ENCODE measurements around the gene HYAL3. TPM values are rescaled to one million over a fixed set of nuclear protein-coding genes. Genes with fewer than 3 reads are reported as not detected.
A peak's percentile ranks its signal among the peaks of the same experiment; 100 is the strongest.

The HYAL3 gene
- polyA plus RNA-seq, 3 donors: 3.4 to 5.8 (median 4.9) TPM

- Histone ChIP-seq H3K4me3 (replicated peaks in 1 of 3; ENCODE audit: low read depth in 2 of 3, low read length in 3 of 3) (no peak overlapping the region), H4K20me1 (ENCODE audit: insufficient read depth, low read length) (peaks cover 96% of the 10 kb centered on the region), H3K27me3 (ENCODE audit: control insufficient read depth in 2 of 2, insufficient read depth in 2 of 2, low read length in 2 of 2) (no peaks in the 10 kb centered on the region), H3K4me2 (replicated peaks; ENCODE audit: extremely low read depth, low read length, poor library complexity, severe bottlenecking) (no peak overlapping the region), H2AFZ (ENCODE audit: insufficient read depth, low read depth, low read length, poor library complexity, severe bottlenecking) (no peak overlapping the region), H3K27ac (ENCODE audit: low read depth in 1 of 2, low read length in 2 of 2) (peak overlapping the region; percentile 8 to 53), H3K4me1 (ENCODE audit: control insufficient read depth in 1 of 2, insufficient read depth in 2 of 2, low read length in 2 of 2) (peaks cover 47 to 67% of the 10 kb centered on the region in 2 donors), H3K9me3 (replicated peaks in 1 of 2; ENCODE audit: control insufficient read depth in 1 of 2, insufficient read depth in 1 of 2, low read length in 2 of 2) (peaks cover 0 to 10% of the 10 kb centered on the region in 2 donors), H3K9ac (ENCODE audit: insufficient read depth, low read length, poor library complexity, severe bottlenecking) (no peak overlapping the region), H3K36me3 (replicated peaks in 1 of 2; ENCODE audit: control insufficient read depth in 1 of 2, insufficient read depth in 2 of 2, low read length in 2 of 2) (peaks cover 63 to 74% of the 10 kb centered on the region in 2 donors), H3K79me2 (ENCODE audit: insufficient read depth, low read length) (peaks cover 52% of the 10 kb centered on the region)
- Mint-ChIP-seq H3K4me3 (no peak overlapping the region), H3K36me3 (peaks cover 61 to 75% of the 10 kb centered on the region in 2 donors), H3K9me3 (peaks cover 0 to 10% (median 4%) of the 10 kb centered on the region in 7 donors), H3K27me3 (ENCODE audit: low read depth in 3 of 3) (peaks cover 0 to 3% (median 0%) of the 10 kb centered on the region in 3 donors), H3K27ac (peak overlapping the region; percentile 70 to 95 (median 80)), H3K4me1 (peaks cover 35% of the 10 kb centered on the region)
- 97% methylated on average over 18 of the region's 20 CpGs for WGBS (ENCODE audit: insufficient coverage)
- intact Hi-C loops (cut with micrococcal nuclease): no loop called here
- peak; percentile 51 for TF ChIP-seq CTCF (IDR thresholded peaks at IDR 0.05)
- peak in 1 of 3 donors; percentile 33 for DNase-seq
Observed at GRCh38 chr3:50256978-50257890, 42.0 kb downstream of the HYAL3 start.

DNA sequence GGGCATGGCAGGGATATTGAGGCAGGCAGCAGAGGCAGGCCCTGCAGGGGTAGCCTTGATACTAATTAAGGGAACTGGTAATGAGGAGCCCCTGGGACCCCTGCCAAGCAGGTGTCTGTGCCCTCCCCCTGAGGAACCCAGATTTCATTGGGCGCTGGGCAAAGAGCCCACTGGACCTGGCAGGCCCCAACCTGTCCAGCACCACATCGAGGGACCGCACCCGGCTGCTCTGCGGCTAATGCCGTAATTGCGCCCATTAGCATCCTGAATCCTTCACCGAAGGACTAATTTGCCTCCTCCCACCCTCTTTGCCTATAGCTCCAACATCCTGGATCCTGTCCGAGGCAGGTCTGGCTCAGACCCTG, 44.0 kb downstream of the HYAL3 start:
- Histone ChIP-seq H3K9ac (ENCODE audit: insufficient read depth, low read length, poor library complexity, severe bottlenecking) (no peak overlapping the region), H3K27ac (ENCODE audit: low read depth in 1 of 2, low read length in 2 of 2) (peak overlapping the region; percentile 87 to 100), H3K27me3 (ENCODE audit: control insufficient read depth in 2 of 2, insufficient read depth in 2 of 2, low read length in 2 of 2) (no peaks in the 10 kb centered on the region), H3K4me1 (ENCODE audit: control insufficient read depth in 1 of 2, insufficient read depth in 2 of 2, low read length in 2 of 2) (peaks cover 53 to 70% of the 10 kb centered on the region in 2 donors), H3K4me3 (replicated peaks in 1 of 3; ENCODE audit: low read depth in 2 of 3, low read length in 3 of 3) (peak overlapping the region in 1 of 3 experiments; percentile 15), H2AFZ (ENCODE audit: insufficient read depth, low read depth, low read length, poor library complexity, severe bottlenecking) (no peak overlapping the region), H3K4me2 (replicated peaks; ENCODE audit: extremely low read depth, low read length, poor library complexity, severe bottlenecking) (peak overlapping the region; percentile 38), H4K20me1 (ENCODE audit: insufficient read depth, low read length) (peaks cover 99% of the 10 kb centered on the region), H3K36me3 (replicated peaks in 1 of 2; ENCODE audit: control insufficient read depth in 1 of 2, insufficient read depth in 2 of 2, low read length in 2 of 2) (peaks cover 79 to 94% of the 10 kb centered on the region in 2 donors), H3K79me2 (ENCODE audit: insufficient read depth, low read length) (peaks cover 72% of the 10 kb centered on the region), H3K9me3 (replicated peaks in 1 of 2; ENCODE audit: control insufficient read depth in 1 of 2, insufficient read depth in 1 of 2, low read length in 2 of 2) (peaks cover 0 to 10% of the 10 kb centered on the region in 2 donors)
- TF ChIP-seq CTCF (IDR thresholded peaks at IDR 0.05): no peak
- Mint-ChIP-seq H3K27me3 (ENCODE audit: low read depth in 3 of 3) (peaks cover 0 to 3% (median 0%) of the 10 kb centered on the region in 3 donors), H3K27ac (peak overlapping the region; percentile 92 to 98 (median 95)), H3K4me3 (peak overlapping the region in 1 of 2 donors; percentile 21), H3K36me3 (peaks cover 75 to 91% of the 10 kb centered on the region in 2 donors), H3K4me1 (peaks cover 48% of the 10 kb centered on the region), H3K9me3 (peaks cover 0 to 10% (median 4%) of the 10 kb centered on the region in 7 donors)
- intact Hi-C loops (cut with micrococcal nuclease): no loop called here
- no peak for DNase-seq
- WGBS (ENCODE audit: insufficient coverage): 100% methylated on average over 8 of the region's 9 CpGs

All from CD14-positive monocyte (primary cell).